ENCODE data around the gene SPATA1. TPM values are rescaled to one million over a fixed set of nuclear protein-coding genes. Genes with fewer than 3 reads are reported as not detected.
"Not testable (repeated sequence)": the region's sequence is repeated elsewhere in the genome, so short reads cannot be mapped to it uniquely, and the experiment has no call there.

Gene SPATA1
- total RNA-seq, 4 donors from 2014 or later = 0.13 TPM; not detected in 3

GRCh38 chr1:84583648-84584047 lies 77.5 kb downstream of the SPATA1 start:
- DNase-seq (ENCODE audit: low spot score in 2 of 2) = no peak
- 74 to 83% methylated on average over 10 of the region's 10 CpGs for WGBS, 2 donors
- TF ChIP-seq POLR2A (IDR thresholded peaks at IDR 0.05) (no peak), CTCF (IDR thresholded peaks at IDR 0.05) (no peak)
- intact Hi-C loops (cut with DNase I; ENCODE audit: low total_unique reads) = no loop called here
- H3K4me3 ChIP-seq (ENCODE audit: low read depth, poor library complexity, severe bottlenecking) = no peak overlapping the region

- intact Hi-C loops (cut with DNase I; ENCODE audit: low total_unique reads) = no loop called here
- DNase-seq (ENCODE audit: low spot score in 2 of 2) = no peak
- H3K4me3 ChIP-seq (ENCODE audit: low read depth, poor library complexity, severe bottlenecking) = no peak overlapping the region
- TF ChIP-seq POLR2A (IDR thresholded peaks at IDR 0.05) (no peak), CTCF (IDR thresholded peaks at IDR 0.05) (no peak)
- 75% methylated on average over 2 of the region's 2 CpGs for WGBS, 2 donors
These were observed 77.9 kb downstream of the SPATA1 start for GRCh38 chr1:84584126-84584525.

GRCh38 chr1:84585803-84586202 lies 79.6 kb downstream of the SPATA1 start:
- intact Hi-C loops (cut with DNase I; ENCODE audit: low total_unique reads) = no loop called here
- 0 to 63% methylated on average over 1 of the region's 1 CpG for WGBS, 2 donors
- no peak for DNase-seq (ENCODE audit: low spot score in 2 of 2)
- TF ChIP-seq POLR2A (IDR thresholded peaks at IDR 0.05) (no peak), CTCF (IDR thresholded peaks at IDR 0.05) (no peak)
- no peak overlapping the region for H3K4me3 ChIP-seq (ENCODE audit: low read depth, poor library complexity, severe bottlenecking)

GRCh38 chr1:84587099-84587498 lies 80.9 kb downstream of the SPATA1 start:
- TF ChIP-seq POLR2A (IDR thresholded peaks at IDR 0.05) = no peak
- no peak for TF ChIP-seq CTCF (IDR thresholded peaks at IDR 0.05)
- intact Hi-C loops (cut with DNase I; ENCODE audit: low total_unique reads) = no loop called here
- WGBS, 2 donors = 87 to 88% methylated on average over 3 of the region's 3 CpGs
- no peak for DNase-seq (ENCODE audit: low spot score in 2 of 2)
- no peak overlapping the region for H3K4me3 ChIP-seq (ENCODE audit: low read depth, poor library complexity, severe bottlenecking)

GRCh38 chr1:84594959-84595358 lies 88.8 kb downstream of the SPATA1 start:
- DNase-seq (ENCODE audit: low spot score in 2 of 2); intact Hi-C loops (cut with DNase I; ENCODE audit: low total_unique reads): not testable (repeated sequence)
- 92 to 96% methylated on average over 2 of the region's 2 CpGs for whole genome bisulfite sequencing, 2 donors

GRCh38 chr1:84597011-84597410 lies 90.8 kb downstream of the SPATA1 start:
- intact Hi-C loops (cut with DNase I; ENCODE audit: low total_unique reads) = no loop called here
- H3K4me3 ChIP-seq (ENCODE audit: low read depth, poor library complexity, severe bottlenecking) = no peak overlapping the region
- WGBS, 2 donors = 89 to 94% methylated on average over 1 of the region's 1 CpG
- no peak for DNase-seq (ENCODE audit: low spot score in 2 of 2)
- TF ChIP-seq POLR2A (IDR thresholded peaks at IDR 0.05) (no peak), CTCF (IDR thresholded peaks at IDR 0.05) (no peak)

More at GRCh38 chr1:84594959-84595358, 88.8 kb downstream of the SPATA1 start:
- H3K4me3 ChIP-seq (ENCODE audit: low read depth, poor library complexity, severe bottlenecking) = not testable (repeated sequence)

All from lower leg skin (tissue), 4 donors.